OCI-LY1 (cell line): ENCODE measurements around the gene PTGS2.

Experiments used
- H2AFZ ChIP-seq: fragments of 200-600 bp; sonication (generic), shearing (Covaris generic); 2 replicates; pipeline ENCODE4 v1.6.0; 2014; ENCODE audit warnings: antibody characterized with exemption, mild to moderate bottlenecking, low read length
- H3F3A ChIP-seq: fragments of 200-600 bp; sonication (generic), shearing (Covaris generic); 2 replicates; pipeline ENCODE4 v1.6.0; 2014; ENCODE audit warnings: mild to moderate bottlenecking, antibody characterized with exemption, low read length, moderate library complexity; ENCODE audit not compliant: insufficient read depth
- H3K27ac ChIP-seq: fragments of 200-600 bp; sonication (generic); 2 replicates; pipeline ENCODE4 v1.5.1; 2014; ENCODE audit warnings: low read length, mixed run types, mild to moderate bottlenecking, low read depth; ENCODE audit not compliant: poor library complexity, severe bottlenecking
- H3K27me3 ChIP-seq: fragments of 200-600 bp; sonication (generic); 2 replicates; pipeline ENCODE4 v1.6.0; 2014; ENCODE audit warnings: antibody characterized with exemption, mild to moderate bottlenecking, low read length, moderate library complexity; ENCODE audit not compliant: insufficient read depth
- H3K36me3 ChIP-seq: fragments of 200-600 bp; sonication (generic); 2 replicates; pipeline ENCODE4 v1.6.1; 2014; ENCODE audit warnings: mild to moderate bottlenecking, antibody characterized with exemption, low read length, moderate library complexity, mixed read lengths; ENCODE audit not compliant: insufficient read depth
- H3K4me1 ChIP-seq: fragments of 200-600 bp; sonication (generic); 2 replicates; pipeline ENCODE4 v1.5.1; 2014; ENCODE audit warnings: mild to moderate bottlenecking, low read length, moderate library complexity; ENCODE audit not compliant: insufficient read depth, severe bottlenecking
- H3K4me2 ChIP-seq: fragments of 200-600 bp; sonication (generic), shearing (Covaris generic); 2 replicates; pipeline ENCODE4 v1.6.1; 2014; ENCODE audit warnings: low read length
- H3K4me3 ChIP-seq: fragments of 200-600 bp; sonication (generic); 2 replicates; pipeline ENCODE4 v1.5.1; 2014; ENCODE audit warnings: low read length, low read depth, mild to moderate bottlenecking, mixed read lengths; ENCODE audit not compliant: poor library complexity, severe bottlenecking
- H3K79me2 ChIP-seq: fragments of 200-600 bp; shearing (Covaris generic); 2 replicates; pipeline ENCODE4 v1.6.1; 2016; ENCODE audit warnings: mixed run types, low read length, mixed read lengths; ENCODE audit not compliant: insufficient read depth
- H3K9ac ChIP-seq: fragments of 200-600 bp; sonication (generic), shearing (Covaris generic); 2 replicates; pipeline ENCODE4 v1.6.1; 2014; ENCODE audit warnings: mild to moderate bottlenecking, low read length, mixed read lengths
- H3K9me2 ChIP-seq: fragments of 200-600 bp; sonication (generic), shearing (Covaris generic); 2 replicates; pipeline ENCODE4 v1.6.1; 2014; ENCODE audit warnings: low read depth, mild to moderate bottlenecking, low read length, mixed read lengths
- H3K9me3 ChIP-seq: fragments of 200-600 bp; shearing (Covaris generic); 2 replicates; pipeline ENCODE4 v1.6.1; 2014; ENCODE audit warnings: low read length, mixed read lengths
- H4K20me1 ChIP-seq: fragments of 200-600 bp; sonication (generic), shearing (Covaris generic); 2 replicates; pipeline ENCODE4 v1.6.0; 2016; ENCODE audit warnings: mild to moderate bottlenecking, low read length; ENCODE audit not compliant: insufficient read depth
- EZH2 ChIP-seq: fragments of 200-600 bp; sonication (generic), shearing (Covaris generic); IDR thresholded peaks from 2 replicates; pipeline ENCODE4 v1.8.0; 2017; ENCODE audit warnings: borderline replicate concordance, mixed run types, mild to moderate bottlenecking, antibody characterized with exemption, low read length, moderate library complexity, mixed read lengths
- TF ChIP-seq, protein P1 (sequence below): fragments of 200-600 bp; sonication (generic), shearing (Covaris generic); IDR thresholded peaks from 2 replicates; pipeline ENCODE4 v1.5.1; 2017; ENCODE audit warnings: mild to moderate bottlenecking, antibody characterized with exemption, low read length, moderate library complexity, mixed read lengths

PTGS2 gene

DNA sequence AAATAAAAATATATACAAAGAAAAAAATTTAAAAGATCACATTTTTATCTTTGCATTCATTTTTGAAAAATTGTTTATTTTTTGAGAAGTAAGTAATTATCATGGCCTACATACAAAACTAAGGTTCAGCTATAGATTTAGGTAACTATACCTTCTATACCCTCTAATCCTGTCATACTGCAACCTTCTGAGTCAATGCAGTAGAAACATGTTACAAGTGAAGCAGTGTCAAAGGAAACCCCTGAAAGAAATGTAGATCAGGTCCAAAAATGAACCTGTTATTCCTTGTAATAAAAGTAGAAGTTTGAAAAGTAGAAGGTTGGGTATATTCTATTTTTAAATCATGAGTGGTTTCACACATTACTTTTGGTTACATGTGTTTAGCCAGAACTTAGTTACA, 51.3 kb downstream of the PTGS2 start:
- no peak overlapping the region for H3K4me3 ChIP-seq
- no peaks in the 10 kb centered on the region for H3K36me3 ChIP-seq
- H3K9me3 ChIP-seq = no peaks in the 10 kb centered on the region
- H3K27me3 ChIP-seq = no peaks in the 10 kb centered on the region
- H3K9ac ChIP-seq = no peak overlapping the region
- H3K9me2 ChIP-seq = no peaks in the 10 kb centered on the region
- no peak overlapping the region for H3K27ac ChIP-seq
- no peaks in the 10 kb centered on the region for H3K79me2 ChIP-seq
- H3F3A ChIP-seq = no peaks in the 10 kb centered on the region
- no peaks in the 10 kb centered on the region for H3K4me1 ChIP-seq
- no peaks in the 10 kb centered on the region for H4K20me1 ChIP-seq
- TF ChIP-seq, protein P1, sequence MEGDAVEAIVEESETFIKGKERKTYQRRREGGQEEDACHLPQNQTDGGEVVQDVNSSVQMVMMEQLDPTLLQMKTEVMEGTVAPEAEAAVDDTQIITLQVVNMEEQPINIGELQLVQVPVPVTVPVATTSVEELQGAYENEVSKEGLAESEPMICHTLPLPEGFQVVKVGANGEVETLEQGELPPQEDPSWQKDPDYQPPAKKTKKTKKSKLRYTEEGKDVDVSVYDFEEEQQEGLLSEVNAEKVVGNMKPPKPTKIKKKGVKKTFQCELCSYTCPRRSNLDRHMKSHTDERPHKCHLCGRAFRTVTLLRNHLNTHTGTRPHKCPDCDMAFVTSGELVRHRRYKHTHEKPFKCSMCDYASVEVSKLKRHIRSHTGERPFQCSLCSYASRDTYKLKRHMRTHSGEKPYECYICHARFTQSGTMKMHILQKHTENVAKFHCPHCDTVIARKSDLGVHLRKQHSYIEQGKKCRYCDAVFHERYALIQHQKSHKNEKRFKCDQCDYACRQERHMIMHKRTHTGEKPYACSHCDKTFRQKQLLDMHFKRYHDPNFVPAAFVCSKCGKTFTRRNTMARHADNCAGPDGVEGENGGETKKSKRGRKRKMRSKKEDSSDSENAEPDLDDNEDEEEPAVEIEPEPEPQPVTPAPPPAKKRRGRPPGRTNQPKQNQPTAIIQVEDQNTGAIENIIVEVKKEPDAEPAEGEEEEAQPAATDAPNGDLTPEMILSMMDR = no peak
- no peak for TF ChIP-seq EZH2
- H3K4me2 ChIP-seq = no peak overlapping the region
- no peak overlapping the region for H2AFZ ChIP-seq

DNA sequence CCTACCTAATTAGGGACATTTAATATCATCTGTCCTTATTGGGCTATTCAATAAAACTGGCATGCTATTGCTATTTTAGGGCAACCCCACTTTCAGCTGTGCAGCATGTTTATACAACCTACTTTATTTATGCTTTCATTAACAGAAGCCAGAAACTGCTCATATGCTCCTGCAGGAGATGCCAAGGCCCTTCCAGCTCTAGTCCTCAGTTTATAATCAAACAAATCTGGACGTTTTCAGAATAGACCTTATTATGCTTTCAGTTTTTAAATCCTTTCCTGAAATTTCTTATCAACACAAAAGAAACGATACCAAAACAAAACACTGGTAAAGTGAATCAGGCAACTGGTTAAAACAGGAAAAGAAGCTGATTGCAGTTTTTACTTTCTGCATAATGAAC, 53.2 kb downstream of the PTGS2 start:
- Histone ChIP-seq H3K27ac (no peak overlapping the region), H3K9me3 (no peaks in the 10 kb centered on the region)

DNA sequence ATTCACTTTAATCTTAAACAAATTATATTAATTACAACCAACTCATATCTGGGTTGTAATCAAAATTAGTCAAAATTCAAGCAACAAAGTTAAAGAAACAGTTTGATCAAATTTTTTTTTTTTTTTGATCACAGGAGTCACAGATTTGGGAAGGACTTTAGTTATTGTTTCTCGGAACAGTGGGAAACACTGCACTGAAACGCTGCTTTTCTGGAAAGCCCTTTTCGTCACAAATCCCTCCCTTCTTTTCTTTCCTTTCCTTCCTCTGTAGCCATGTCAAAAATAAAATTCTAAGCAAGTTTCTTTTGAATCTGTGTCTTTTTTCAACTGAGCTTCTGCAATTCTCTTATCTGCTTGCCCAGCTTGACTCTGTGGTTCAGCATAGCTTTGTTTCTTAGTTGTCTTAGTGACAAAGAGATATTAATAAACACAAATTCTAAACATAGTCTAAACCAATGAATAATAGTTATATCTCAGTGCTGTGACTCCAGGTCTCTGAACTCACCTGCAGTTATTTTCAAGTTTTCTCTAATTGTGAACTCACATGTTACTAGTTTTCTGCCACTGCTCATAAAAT, 53.8 kb downstream of the PTGS2 start:
- no peaks in the 10 kb centered on the region for H3K36me3 ChIP-seq
- no peaks in the 10 kb centered on the region for H4K20me1 ChIP-seq
- no peaks in the 10 kb centered on the region for H3K27me3 ChIP-seq
- H3K4me2 ChIP-seq = no peak overlapping the region
- TF ChIP-seq, protein P1 = no peak
- no peak for TF ChIP-seq EZH2
- H3F3A ChIP-seq = no peaks in the 10 kb centered on the region
- H3K4me3 ChIP-seq = no peak overlapping the region
- no peak overlapping the region for H2AFZ ChIP-seq
- H3K79me2 ChIP-seq = no peaks in the 10 kb centered on the region
- H3K4me1 ChIP-seq = no peaks in the 10 kb centered on the region
- H3K9ac ChIP-seq = no peak overlapping the region
- no peaks in the 10 kb centered on the region for H3K9me2 ChIP-seq
- no peaks in the 10 kb centered on the region for H3K9me3 ChIP-seq
- H3K27ac ChIP-seq = no peak overlapping the region

More for the DNA sequence above, 53.2 kb downstream of the PTGS2 start:
- no peak overlapping the region for H3K4me3 ChIP-seq
- H3K79me2 ChIP-seq = no peaks in the 10 kb centered on the region
- no peak overlapping the region for H2AFZ ChIP-seq
- no peak overlapping the region for H3K4me2 ChIP-seq
- no peak overlapping the region for H3K9ac ChIP-seq
- no peaks in the 10 kb centered on the region for H3K9me2 ChIP-seq
- no peaks in the 10 kb centered on the region for H3F3A ChIP-seq
- H4K20me1 ChIP-seq = no peaks in the 10 kb centered on the region
- no peak for TF ChIP-seq EZH2
- no peaks in the 10 kb centered on the region for H3K36me3 ChIP-seq
- H3K27me3 ChIP-seq = no peaks in the 10 kb centered on the region
- H3K4me1 ChIP-seq = no peaks in the 10 kb centered on the region

DNA sequence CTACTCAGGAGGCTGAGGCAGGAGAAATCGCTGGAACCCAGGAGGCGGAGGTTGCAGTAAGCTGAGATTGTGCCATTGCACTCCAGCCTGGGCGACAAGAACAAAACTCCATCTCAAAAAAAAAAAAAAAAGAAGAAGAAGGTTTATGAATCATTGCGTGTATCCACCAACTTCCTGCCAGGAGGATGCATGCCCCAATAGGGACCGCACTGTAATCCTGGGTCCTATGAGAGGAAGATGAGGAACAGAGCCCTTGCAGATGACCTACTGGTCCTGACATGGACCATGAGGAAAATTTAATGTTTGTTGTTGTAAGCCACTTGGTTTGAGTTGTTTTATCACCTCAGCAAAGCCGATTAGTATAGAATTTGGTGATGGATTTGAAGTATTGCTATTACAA, 56.7 kb downstream of the PTGS2 start:
- no peaks in the 10 kb centered on the region for H3F3A ChIP-seq
- no peaks in the 10 kb centered on the region for H3K79me2 ChIP-seq
- no peaks in the 10 kb centered on the region for H3K9me2 ChIP-seq
- no peaks in the 10 kb centered on the region for H3K4me1 ChIP-seq
- H2AFZ ChIP-seq = no peak overlapping the region
- no peaks in the 10 kb centered on the region for H3K9me3 ChIP-seq
- TF ChIP-seq, protein P1 = no peak
- no peak for TF ChIP-seq EZH2
- no peak overlapping the region for H3K27ac ChIP-seq
- H3K27me3 ChIP-seq = no peaks in the 10 kb centered on the region
- no peaks in the 10 kb centered on the region for H4K20me1 ChIP-seq
- H3K9ac ChIP-seq = no peak overlapping the region
- no peak overlapping the region for H3K4me3 ChIP-seq
- H3K4me2 ChIP-seq = no peak overlapping the region
- H3K36me3 ChIP-seq = no peaks in the 10 kb centered on the region
